ENCODE data around the gene PXMP4. TPM values are rescaled to one million over a fixed set of nuclear protein-coding genes. Genes with fewer than 3 reads are reported as not detected.

PXMP4 gene
- total RNA-seq, 1 experiment from 2014 or later, result 3.3 TPM

GRCh38 chr20:33667676-33668465, 52.2 kb downstream of the PXMP4 start (continued):
- TF ChIP-seq ATF6 (CRISPR knock-in tag; IDR thresholded peaks at IDR 0.05), result no peak
- TF ChIP-seq RORB (CRISPR knock-in tag; IDR thresholded peaks at IDR 0.05), result no peak
- TF ChIP-seq ARID4B (CRISPR knock-in tag; IDR thresholded peaks at IDR 0.05; ENCODE audit: borderline replicate concordance), result peak; percentile 70; the same call in 1 of the 2 replicates
- TF ChIP-seq ZNF219 (CRISPR knock-in tag; IDR thresholded peaks at IDR 0.05; ENCODE audit: borderline replicate concordance), result no peak
- TF ChIP-seq ELF4 (CRISPR knock-in tag; IDR thresholded peaks at IDR 0.05; ENCODE audit: low read depth), result no peak
- TF ChIP-seq FOXP4 (CRISPR knock-in tag; IDR thresholded peaks at IDR 0.05), result 0 out of 2 replicates have a peak, but pooled peaks have one; percentile 30
- TF ChIP-seq ATF2 (CRISPR knock-in tag; IDR thresholded peaks at IDR 0.05; ENCODE audit: borderline replicate concordance, low read depth), result no peak
- no peak for TF ChIP-seq ESRRA (CRISPR knock-in tag; IDR thresholded peaks at IDR 0.05; ENCODE audit: borderline replicate concordance)
- TF ChIP-seq TEAD1 (CRISPR knock-in tag; IDR thresholded peaks at IDR 0.05), result 0 out of 2 replicates have a peak, but pooled peaks have one; percentile 9
- no peak for TF ChIP-seq GABPB1 (CRISPR knock-in tag; IDR thresholded peaks at IDR 0.05)
- no peak for TF ChIP-seq ZSCAN18 (CRISPR knock-in tag; IDR thresholded peaks at IDR 0.05)
- no peak; the same call in 1 of the 2 replicates for TF ChIP-seq KAT7 (CRISPR knock-in tag; IDR thresholded peaks at IDR 0.05; ENCODE audit: borderline replicate concordance)
- no peak for TF ChIP-seq ZNF263 (CRISPR knock-in tag; IDR thresholded peaks at IDR 0.05; ENCODE audit: low read depth)
- peak; percentile 81 for TF ChIP-seq AFF4 (CRISPR knock-in tag; IDR thresholded peaks at IDR 0.05; ENCODE audit: borderline replicate concordance)
- no peak for TF ChIP-seq ZNF532 (CRISPR knock-in tag; IDR thresholded peaks at IDR 0.05; ENCODE audit: borderline replicate concordance)

All from WTC11 (cell line).